ENCODE measurements around the gene RHOA. TPM values are rescaled to one million over a fixed set of nuclear protein-coding genes. Genes with fewer than 3 reads are reported as not detected.

RHOA gene
- 420 and 425 TPM in 2 replicates for total RNA-seq

GRCh38 chr3:49411968-49412631, at the start of gene RHOA, which contains the start of gene TCTA:
Gene RHOA, minus strand, starts transcription at chr3:49411976. Its CDS starts 36,387 bp downstream, at chr3:49375589.
Gene TCTA, plus strand, starts transcription at chr3:49412423. Its CDS starts 4 bp downstream, at chr3:49412427.
- intact Hi-C loops (cut with micrococcal nuclease) = loop anchor here (1.0 to 10.0 kb wide), 15 partner anchors 17 to 1323 kb away; partner anchors contain the start of genes ARIH2, DAG1, GPX1 and HYAL2

- intact Hi-C loops (cut with micrococcal nuclease) = no loop called here
These were observed 49.2 kb upstream of the RHOA start for GRCh38 chr3:49460956-49461355.

- intact Hi-C loops (cut with micrococcal nuclease) = no loop called here
These were observed 48.6 kb upstream of the RHOA start for GRCh38 chr3:49460188-49460890.

- intact Hi-C loops (cut with micrococcal nuclease) = no loop called here
These were observed 44.7 kb upstream of the RHOA start for GRCh38 chr3:49456466-49456865.

GRCh38 chr3:49454898-49455681, 43.3 kb upstream of the RHOA start:
- intact Hi-C loops (cut with micrococcal nuclease) = no loop called here

GRCh38 chr3:49454458-49454857, 42.7 kb upstream of the RHOA start:
- intact Hi-C loops (cut with micrococcal nuclease) = no loop called here

- intact Hi-C loops (cut with micrococcal nuclease) = no loop called here
These were observed 41.8 kb upstream of the RHOA start for GRCh38 chr3:49453621-49454020.

GRCh38 chr3:49445391-49445790, 33.6 kb upstream of the RHOA start:
- intact Hi-C loops (cut with micrococcal nuclease) = no loop called here

GRCh38 chr3:49434731-49435130, 23.0 kb upstream of the RHOA start:
- intact Hi-C loops (cut with micrococcal nuclease) = no loop called here

GRCh38 chr3:49428752-49429080, 16.9 kb upstream of the RHOA start:
- intact Hi-C loops (cut with micrococcal nuclease) = loop anchor here (1.0 to 5.0 kb wide), 9 partner anchors 12 to 869 kb away; partner anchors contain the start of genes DAG1, GPX1, HYAL3 and NAA80

- intact Hi-C loops (cut with micrococcal nuclease) = loop anchor here (5.0 kb wide), 1 partner anchor 870 kb away; the partner anchor contains the start of genes HYAL3 and NAA80
These were observed 15.8 kb upstream of the RHOA start for GRCh38 chr3:49427586-49427985.

- intact Hi-C loops (cut with micrococcal nuclease) = loop anchor here (5.0 kb wide), 1 partner anchor 872 kb away; the partner anchor contains the start of genes HYAL3 and NAA80
These were observed 13.0 kb upstream of the RHOA start for GRCh38 chr3:49424816-49425215.

GRCh38 chr3:49422379-49423248, 10.8 kb upstream of the RHOA start, which contains the start of gene AMT:
Gene AMT, minus strand, starts transcription at chr3:49422473. Its CDS starts 23 bp downstream, at chr3:49422450.
- intact Hi-C loops (cut with micrococcal nuclease) = no loop called here

- intact Hi-C loops (cut with micrococcal nuclease) = no loop called here
These were observed 10.2 kb upstream of the RHOA start for GRCh38 chr3:49421890-49422378.

- intact Hi-C loops (cut with micrococcal nuclease) = loop anchor here (10.0 kb wide), 1 partner anchor 907 kb away; the partner anchor contains the start of genes HYAL2 and TUSC2
These were observed 5.8 kb upstream of the RHOA start for GRCh38 chr3:49417516-49418120.

- intact Hi-C loops (cut with micrococcal nuclease) = loop anchor here (1.0 to 10.0 kb wide), 3 partner anchors 12 to 908 kb away; partner anchors contain the start of genes HYAL2, NICN1, TUSC2 and USP4
These were observed 5.1 kb upstream of the RHOA start for GRCh38 chr3:49416867-49417266.

GRCh38 chr3:49415931-49416601, 4.3 kb upstream of the RHOA start:
- intact Hi-C loops (cut with micrococcal nuclease) = loop anchor here (1.0 to 10.0 kb wide), 5 partner anchors 13 to 909 kb away; partner anchors contain the start of genes HYAL2, NICN1, TUSC2 and USP4

GRCh38 chr3:49414753-49415152, 3.0 kb upstream of the RHOA start:
- intact Hi-C loops (cut with micrococcal nuclease) = loop anchor here (1.0 to 10.0 kb wide), 5 partner anchors 35 to 910 kb away; partner anchors contain the start of genes HYAL2, IP6K2, TUSC2 and WDR6

GRCh38 chr3:49413338-49413734, 1.6 kb upstream of the RHOA start:
- intact Hi-C loops (cut with micrococcal nuclease) = loop anchor here (2.0 to 10.0 kb wide), 6 partner anchors 385 to 1325 kb away; partner anchors contain the start of genes HYAL2, IMPDH2, IP6K2 and TUSC2

Data from T-helper 1 cell treated with Interleukin-12 subunit alpha and Interleukin-12 subunit beta and Interleukin-4 antibody, amounts not matched to agents 30 ng/mL and 1 ng/mL, for 36 hours (primary cell).